K562 (cell line): ENCODE data around the gene GARIN1A.
"Not testable (repeated sequence)": the region's sequence is repeated elsewhere in the genome, so short reads cannot be mapped to it uniquely, and the experiment has no call there.

ENCODE experiments used
- BDP1 ChIP-seq: IDR thresholded peaks from 3 replicates; pipeline ENCODE4 v1.6.1; 2011; ENCODE audit not compliant: insufficient read length, insufficient read depth
- NFIC ChIP-seq: fragments of 450-650 bp; IDR thresholded peaks from 2 replicates; pipeline ENCODE4 v1.6.1; 2017; ENCODE audit warnings: mild to moderate bottlenecking, inconsistent platforms
- POLR2A ChIP-seq: fragments of 450-650 bp; conservative IDR thresholded peaks from 2 replicates; pipeline ENCODE4 v1.6.1; 2016
- SMC3 ChIP-seq: conservative IDR thresholded peaks from 2 replicates; pipeline ENCODE4 v1.6.1; 2011; ENCODE audit warnings: low read depth, low read length, improper control_type of control experiment; ENCODE audit not compliant: insufficient read depth
- ZNF785 ChIP-seq: fragments of 250-450 bp; sonication (Bioruptor Pico); IDR thresholded peaks from 2 replicates; pipeline ENCODE4 v1.4.0; 2020; ENCODE audit warnings: mild to moderate bottlenecking
- TF ChIP-seq, protein P1 (sequence below), 2 experiments: fragments of 450-650 bp in 1 of 2; sonication (generic) in 1 of 2; formaldehyde crosslinking in 1 of 2; IDR thresholded peaks in 1 of 2; conservative IDR thresholded peaks in 1 of 2; 2 replicates each; pipeline versions ENCODE4 v1.6.1 to v1.8.1; 2016 to 2023; ENCODE audit warnings: mild to moderate bottlenecking in 2 of 2, moderate library complexity in 2 of 2, inconsistent platforms in 1 of 2, missing genetic modification reagents in 1 of 2

DNA sequence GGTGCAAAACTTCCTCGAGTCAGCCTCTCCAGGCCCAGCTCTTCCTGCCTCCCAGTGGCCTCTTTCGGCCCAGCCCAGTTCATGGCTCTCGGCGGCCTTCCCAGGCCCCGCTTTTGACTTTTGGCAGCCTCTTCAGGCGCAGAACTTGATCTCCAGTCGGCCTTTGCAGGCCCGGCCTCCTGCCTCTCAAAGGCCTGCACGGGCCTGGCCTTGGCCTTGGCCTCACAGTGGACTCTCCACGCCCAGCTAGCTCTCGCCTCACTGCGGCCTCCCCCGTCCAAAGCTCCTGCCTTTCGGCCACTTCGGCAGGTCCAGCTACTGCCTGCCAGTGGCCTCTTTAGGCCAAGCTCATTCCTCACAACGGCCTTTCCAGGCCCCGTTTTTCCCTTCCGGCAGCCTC is 17.6 kb upstream of the GARIN1A start:
- not testable (repeated sequence) for TF ChIP-seq SMC3, ZNF785, POLR2A, BDP1, NFIC
- TF ChIP-seq, protein P1, sequence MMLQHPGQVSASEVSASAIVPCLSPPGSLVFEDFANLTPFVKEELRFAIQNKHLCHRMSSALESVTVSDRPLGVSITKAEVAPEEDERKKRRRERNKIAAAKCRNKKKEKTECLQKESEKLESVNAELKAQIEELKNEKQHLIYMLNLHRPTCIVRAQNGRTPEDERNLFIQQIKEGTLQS (IDR thresholded peaks at IDR 0.05): not testable (repeated sequence)
- TF ChIP-seq, protein P1 (CRISPR knock-in tag; conservative IDR thresholded peaks at IDR 0.05): not testable (repeated sequence)
